Measurements from ENCODE around the gene TRH.

DNA sequence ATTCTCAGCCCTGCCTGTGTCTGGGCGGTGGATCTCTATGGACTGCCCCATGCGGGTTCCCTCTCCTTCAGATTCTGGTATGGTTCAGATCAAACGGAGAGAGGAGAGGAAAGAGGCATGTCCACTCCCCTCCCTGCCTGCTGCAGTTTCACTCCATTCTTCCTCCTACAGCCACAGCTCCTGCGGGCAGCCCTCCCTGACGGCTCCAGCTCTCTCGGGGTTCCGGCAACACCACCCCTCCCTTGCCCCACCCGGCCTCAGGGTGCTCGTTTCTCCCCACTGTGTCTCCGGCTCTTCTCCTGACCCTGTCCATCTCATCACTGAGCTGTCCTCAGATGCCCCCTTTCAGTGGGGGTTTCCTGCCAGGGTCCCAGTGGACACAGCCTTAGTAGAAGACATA, 13.9 kb downstream of the TRH start:
- TF ChIP-seq, protein P1, sequence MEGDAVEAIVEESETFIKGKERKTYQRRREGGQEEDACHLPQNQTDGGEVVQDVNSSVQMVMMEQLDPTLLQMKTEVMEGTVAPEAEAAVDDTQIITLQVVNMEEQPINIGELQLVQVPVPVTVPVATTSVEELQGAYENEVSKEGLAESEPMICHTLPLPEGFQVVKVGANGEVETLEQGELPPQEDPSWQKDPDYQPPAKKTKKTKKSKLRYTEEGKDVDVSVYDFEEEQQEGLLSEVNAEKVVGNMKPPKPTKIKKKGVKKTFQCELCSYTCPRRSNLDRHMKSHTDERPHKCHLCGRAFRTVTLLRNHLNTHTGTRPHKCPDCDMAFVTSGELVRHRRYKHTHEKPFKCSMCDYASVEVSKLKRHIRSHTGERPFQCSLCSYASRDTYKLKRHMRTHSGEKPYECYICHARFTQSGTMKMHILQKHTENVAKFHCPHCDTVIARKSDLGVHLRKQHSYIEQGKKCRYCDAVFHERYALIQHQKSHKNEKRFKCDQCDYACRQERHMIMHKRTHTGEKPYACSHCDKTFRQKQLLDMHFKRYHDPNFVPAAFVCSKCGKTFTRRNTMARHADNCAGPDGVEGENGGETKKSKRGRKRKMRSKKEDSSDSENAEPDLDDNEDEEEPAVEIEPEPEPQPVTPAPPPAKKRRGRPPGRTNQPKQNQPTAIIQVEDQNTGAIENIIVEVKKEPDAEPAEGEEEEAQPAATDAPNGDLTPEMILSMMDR (IDR thresholded peaks at IDR 0.05 in 8 of 11, conservative IDR thresholded peaks at IDR 0.05 in 3 of 11), result no peak
- TF ChIP-seq POLR2A (IDR thresholded peaks at IDR 0.05), result no peak
- no peak for TF ChIP-seq POLR2AphosphoS5 (IDR thresholded peaks at IDR 0.05)

Measured in spleen (tissue), 7 donors.